GM18499 (cell line): ENCODE measurements around the gene MBLAC1.
A peak's percentile ranks its signal among the peaks of the same experiment; 100 is the strongest.
"Not testable (repeated sequence)": the region's sequence is repeated elsewhere in the genome, so short reads cannot be mapped to it uniquely, and the experiment has no call there.

Experiments used
- ATAC-seq: cut with Tn5 transposase; IDR thresholded peaks from one replicate; pipeline ENCODE4 v1.9.1; 2021; ENCODE audit warnings: moderate number of reproducible peaks; ENCODE audit not compliant: insufficient read depth, unreplicated experiment

The MBLAC1 gene

DNA sequence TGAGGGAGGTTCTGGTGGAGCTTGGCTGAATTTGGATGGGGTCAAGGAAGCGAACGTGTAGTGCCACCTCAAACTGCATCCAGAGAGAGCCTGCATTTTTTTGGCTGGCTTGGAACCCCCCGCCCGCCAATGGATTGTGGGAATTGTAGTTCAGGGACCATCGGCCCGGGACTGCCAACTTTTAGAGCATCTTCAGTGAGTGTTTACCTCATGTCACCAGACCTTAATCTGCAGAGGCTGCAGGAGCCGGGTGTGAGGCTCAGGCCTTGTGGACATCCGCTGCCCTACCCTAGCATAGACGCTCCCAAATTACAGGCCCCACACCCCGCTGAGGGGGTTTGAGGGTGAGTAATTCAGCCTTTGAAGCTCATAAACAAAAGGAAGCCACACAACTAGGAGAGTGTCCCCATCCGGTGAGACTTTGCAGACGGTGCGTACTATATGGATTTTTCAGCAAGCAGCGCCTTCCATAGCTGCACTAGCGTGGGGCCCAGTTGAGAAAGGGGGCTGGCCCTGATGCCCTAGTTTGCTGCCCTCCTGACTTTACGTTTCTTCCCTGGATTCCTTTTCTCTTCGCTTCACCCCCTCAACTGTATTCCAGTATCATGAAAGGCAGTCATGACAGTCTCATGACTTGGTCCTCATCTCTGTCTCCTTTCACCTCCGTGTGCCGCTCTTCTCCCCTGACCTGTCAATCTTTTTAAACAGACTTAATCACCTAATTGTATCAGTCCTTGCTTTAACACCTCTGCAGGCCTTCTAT lies 6.6 kb upstream of the MBLAC1 start:
- peak; percentile 21 for ATAC-seq

DNA sequence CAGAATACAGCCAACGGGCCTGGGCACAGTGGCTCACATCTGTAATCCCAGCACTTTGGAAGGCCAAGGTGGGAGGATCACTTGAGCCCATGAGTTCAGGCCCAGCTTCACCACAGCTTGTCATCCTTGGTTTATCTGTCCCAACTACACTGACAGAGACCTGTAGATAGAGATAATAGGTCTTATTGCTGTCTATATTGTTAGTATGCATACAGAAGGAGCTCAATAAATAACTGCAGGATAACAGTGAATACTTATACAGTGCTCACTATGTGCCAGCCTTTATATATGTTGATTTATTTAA lies 6.1 kb upstream of the MBLAC1 start:
- no peak for ATAC-seq

DNA sequence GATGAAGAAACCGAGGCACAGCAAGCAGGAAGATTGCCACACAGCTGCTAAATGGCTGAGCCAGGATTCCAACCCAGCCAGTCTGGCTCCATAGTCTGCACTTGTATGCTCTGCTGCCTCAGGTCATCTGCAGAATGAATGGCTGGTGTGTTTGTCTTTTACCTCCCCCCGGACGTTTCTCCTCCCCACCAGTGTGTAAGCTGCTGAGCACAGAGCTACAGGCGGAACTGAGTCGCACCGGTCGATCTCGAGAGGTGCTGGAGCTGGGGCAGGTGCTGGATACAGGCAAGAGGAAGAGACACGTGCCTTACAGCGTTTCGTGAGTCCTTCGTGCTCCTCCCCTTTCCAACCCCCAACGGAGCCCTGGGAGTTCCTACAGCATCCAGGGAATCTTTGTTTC lies 4.7 kb upstream of the MBLAC1 start:
- no peak for ATAC-seq

DNA sequence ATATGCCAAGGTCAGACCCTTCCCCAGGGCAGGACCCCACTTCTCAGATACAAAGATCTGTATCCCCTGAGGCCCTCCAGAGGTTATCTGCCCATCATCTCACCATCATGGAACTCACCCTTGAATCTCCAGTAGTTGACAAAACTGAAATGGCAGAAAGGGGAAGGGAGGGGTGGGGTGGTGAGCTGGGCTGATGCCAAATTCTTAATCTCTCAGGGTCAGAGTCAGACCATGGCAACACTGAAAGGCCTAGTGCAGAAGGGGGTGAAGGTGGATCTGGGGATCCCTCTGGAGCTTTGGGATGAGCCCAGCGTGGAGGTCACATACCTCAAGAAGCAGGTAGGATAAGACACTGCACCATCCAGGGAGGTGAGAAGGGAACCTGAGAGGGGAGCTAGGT lies 4.2 kb upstream of the MBLAC1 start:
- no peak for ATAC-seq

DNA sequence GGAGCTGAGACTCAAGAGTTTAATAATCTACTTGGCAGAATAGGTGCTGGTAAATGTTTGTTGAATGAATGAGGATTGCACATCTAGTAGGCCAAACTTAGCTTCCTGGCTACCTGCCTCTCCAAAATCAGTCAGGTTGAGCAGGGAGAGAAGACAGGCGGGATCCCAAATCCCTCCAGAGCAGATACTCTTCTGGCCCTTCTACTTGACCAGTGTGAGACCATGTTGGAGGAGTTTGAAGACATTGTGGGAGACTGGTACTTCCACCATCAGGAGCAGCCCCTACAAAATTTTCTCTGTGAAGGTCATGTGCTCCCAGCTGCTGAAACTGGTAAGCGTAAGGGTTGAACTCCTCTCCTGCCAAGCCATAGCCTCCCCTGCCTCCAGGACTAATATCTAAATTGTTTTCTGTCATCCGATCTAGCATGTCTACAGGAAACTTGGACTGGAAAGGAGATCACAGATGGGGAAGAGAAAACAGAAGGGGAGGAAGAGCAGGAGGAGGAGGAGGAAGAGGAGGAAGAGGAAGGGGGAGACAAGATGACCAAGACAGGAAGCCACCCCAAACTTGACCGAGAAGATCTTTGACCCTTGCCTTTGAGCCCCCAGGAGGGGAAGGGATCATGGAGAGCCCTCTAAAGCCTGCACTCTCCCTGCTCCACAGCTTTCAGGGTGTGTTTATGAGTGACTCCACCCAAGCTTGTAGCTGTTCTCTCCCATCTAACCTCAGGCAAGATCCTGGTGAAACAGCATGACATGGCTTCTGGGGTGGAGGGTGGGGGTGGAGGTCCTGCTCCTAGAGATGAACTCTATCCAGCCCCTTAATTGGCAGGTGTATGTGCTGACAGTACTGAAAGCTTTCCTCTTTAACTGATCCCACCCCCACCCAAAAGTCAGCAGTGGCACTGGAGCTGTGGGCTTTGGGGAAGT lies 2.2 kb upstream of the MBLAC1 start:
- no peak for ATAC-seq

DNA sequence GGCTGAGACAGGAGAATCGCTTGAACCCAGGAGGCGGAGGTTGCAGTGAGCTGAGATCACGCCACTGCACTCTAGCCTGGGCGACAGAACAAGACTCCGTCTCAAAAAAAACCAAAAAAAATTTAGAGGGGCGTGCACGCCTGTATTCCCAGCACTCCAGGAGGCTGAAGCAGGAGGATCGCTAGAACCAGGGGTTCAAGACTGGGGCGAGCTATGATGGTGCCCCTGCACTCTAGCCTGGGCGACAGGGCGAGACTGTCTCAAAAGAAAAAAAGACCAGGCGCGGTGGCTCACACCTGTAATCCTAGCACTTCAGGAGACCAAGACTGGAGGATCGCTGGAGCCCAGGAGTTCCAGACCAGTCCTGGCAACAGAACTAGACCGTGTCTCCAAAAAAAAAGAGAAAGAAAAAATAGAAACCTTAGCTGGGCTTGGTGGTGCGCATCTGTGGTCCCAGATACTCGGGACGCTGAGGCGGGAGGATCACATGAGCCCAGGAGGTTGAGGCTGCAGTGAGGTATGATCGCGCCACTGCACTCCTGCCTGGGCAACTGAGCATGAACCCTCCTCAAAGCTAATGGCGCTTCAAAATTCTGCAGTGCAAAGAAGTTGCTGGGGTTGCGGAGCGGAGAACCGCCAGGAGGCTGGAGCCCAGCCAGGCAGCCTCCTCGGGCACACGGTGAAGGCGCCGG lies 382 bp upstream of the MBLAC1 start:
- ATAC-seq: no peak

DNA sequence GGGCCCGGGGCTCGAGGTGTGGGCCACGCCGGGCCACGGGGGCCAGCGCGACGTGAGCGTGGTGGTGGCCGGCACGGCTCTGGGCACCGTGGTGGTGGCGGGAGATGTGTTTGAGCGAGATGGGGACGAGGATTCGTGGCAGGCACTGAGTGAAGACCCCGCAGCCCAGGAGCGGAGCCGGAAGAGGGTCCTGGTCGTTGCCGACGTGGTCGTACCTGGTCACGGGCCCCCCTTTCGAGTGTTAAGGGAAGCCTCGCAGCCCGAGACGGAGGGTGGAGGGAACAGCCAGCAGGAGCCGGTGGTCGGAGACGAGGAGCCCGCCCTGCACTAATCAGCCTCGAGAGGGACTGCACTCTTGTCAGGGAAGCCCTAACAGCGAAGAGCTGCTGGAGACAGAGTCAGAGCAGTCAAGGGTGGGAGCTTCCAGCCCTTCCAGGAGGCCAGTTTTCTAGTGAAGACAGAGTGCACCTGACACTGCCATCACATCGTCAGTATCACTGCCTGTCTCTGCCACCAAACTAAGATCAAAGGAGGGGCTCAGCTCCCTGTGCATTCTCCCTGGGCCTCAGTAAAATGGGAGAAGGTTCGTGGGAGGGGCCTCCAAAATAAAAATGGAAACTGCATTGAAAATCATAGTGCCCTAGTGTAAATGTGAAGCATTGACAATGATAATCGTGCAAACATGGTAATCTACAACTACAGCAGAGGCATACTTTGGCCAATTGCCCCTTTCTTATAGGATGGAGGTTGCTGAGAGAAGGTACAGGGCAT lies 1.3 kb downstream of the MBLAC1 start:
- no peak for ATAC-seq

DNA sequence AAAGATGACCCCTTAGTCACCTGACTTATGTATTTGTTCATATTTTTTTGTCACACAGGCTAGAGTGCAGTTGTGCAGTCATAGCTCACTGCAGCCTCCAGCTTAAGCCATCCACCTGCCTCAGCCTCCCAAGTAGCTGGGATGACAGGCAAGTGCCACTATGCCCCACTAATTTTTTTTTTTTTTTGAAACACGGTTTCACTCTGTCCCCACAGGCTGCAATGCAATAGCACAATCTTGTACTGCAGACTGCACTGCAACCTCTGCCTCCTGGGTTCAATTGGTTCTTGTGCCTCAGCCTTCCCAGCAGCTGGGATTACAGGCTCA lies 1.8 kb downstream of the MBLAC1 start:
- no peak for ATAC-seq

DNA sequence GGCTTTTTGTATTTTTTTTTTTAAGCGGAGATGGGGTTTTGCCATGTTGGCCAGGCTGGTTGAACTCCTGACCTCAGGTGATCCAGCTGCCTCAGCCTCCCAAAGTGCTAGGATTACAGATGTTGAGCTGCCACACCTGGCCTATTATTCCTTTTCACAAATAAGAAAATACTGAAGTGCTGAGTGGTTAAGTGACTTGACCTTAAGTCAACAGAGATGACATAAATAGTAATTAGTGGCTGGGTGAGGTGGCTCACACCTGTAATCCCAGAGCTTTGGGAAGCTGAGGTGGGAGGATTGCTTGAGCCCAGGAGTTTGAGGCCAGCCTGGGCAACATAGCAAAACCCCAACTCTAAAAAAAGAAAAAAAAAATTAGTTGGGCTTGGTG lies 3.4 kb downstream of the MBLAC1 start:
- ATAC-seq: not testable (repeated sequence)

DNA sequence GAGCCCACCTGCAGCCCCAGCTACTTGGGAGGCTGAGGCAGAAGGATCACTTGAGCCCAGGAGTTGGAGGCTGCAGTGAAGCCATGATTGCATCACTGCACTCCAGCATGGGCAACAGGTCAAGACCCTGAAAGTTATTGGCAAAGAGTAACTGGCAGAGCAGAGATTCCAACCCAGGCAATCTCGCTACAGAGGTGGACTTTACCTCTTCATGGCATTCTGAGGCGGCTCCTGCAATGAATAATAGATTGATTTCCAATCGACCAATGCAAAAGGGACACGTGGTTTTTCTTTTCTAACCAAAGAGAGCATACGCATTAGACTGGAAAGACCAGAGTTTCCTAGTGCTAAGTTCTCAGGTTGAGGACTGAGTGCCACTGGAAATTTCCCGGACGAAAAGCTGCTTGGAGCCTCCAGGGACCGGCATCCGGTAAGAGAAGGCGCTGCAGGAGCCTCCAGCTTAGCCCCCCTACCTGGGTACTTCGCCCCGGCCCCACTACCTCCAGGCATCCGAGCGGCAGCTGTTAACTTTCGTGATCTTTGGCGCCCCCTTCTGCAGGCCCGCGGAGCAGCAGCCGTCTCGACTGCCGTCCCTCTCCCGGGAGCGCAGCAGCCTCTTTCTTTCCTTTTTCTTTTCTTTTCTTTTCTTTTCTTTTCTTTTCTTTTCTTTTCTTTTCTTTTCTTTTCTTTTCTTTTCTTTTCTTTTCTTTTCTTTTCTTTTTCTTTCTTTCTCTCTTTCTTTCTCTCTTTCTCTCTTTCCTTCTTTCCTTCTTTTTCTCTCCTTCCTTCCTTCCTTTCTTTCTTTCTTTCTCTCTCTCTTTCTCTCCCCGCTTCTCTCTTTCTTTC lies 4.1 kb downstream of the MBLAC1 start:
- ATAC-seq: no peak

DNA sequence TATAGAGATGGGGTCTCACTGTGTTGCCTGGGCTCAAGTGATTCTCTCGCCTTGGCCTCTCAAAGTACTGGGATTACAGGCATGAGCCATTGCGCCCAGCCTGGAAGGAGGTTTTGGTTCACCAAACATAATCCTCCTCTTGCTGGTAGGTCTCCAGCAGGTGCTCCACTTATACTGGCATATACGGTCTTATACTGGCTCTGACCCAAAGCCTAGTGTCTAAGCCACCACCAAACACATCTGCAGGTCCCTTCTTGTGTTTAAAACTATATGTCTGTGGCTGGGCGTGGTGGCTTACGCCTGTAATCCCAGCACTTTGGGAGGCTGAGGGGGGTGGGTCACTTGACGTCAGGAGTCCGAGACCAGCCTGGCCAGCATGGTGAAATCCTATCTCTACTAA lies 5.4 kb downstream of the MBLAC1 start:
- no peak for ATAC-seq

DNA sequence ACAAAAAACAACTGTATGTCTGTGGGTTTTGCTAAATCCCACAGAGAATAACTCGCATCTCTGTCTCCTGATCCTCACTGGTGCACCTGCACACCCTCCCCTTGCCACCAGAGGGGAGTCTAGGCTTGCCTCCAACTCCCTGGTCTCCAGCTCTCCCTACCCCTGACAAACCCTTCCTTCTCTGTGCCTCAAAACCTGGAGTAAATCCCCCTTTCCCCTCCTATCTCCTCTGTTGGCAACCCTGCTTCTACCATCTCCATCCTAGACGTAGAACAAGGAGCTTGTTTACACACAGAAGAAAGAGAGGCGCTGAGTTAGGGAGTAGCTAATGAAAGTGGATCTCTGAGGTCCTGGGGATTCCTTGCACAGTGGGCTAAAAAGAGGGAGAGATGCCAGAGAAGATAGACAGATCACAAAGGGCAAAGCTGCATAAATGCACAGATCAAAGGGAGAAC lies 6.0 kb downstream of the MBLAC1 start:
- ATAC-seq: no peak

DNA sequence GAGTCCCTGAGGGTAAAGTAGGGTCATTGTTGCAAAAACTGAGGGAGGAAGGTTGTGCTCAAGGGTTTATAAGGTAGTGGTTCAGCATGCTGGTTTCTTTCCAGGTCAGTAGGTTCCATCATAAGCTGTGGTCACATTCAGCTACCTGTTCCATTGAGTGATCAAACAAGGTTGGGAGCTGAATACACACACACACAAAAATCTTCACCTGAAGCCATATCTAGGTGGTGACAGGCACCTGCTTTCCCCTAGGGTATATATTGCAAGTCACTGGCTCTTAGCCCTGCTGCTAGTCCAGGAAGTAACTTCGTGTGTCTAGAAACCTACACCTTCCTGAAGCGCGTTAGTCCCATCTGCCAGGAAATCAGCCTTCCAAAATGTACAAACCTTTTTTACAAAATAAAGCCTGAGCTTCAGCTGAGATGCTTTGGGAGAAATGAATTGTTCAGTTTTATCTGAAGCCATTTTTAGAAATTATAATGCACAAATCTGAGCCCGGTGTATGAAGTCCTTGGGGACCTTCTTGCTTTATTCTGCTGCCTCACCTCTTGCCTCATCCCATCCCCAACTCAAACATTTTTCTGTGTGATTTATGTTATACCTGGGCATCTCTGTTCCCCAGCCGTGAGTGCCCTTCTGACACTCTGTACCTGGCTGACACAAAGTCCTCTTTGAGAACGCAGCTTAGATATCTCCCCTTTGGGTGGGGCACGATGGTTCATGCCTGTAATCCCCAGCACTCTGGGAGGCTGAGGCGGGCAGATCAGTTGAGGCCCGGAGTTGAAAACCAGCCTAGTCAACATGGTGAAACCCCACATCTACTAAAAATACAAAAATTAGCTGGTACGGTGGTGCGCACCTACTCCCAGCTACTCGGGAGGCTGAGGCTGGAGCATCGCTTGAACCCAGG lies 11.3 kb downstream of the MBLAC1 start:
- ATAC-seq: no peak

DNA sequence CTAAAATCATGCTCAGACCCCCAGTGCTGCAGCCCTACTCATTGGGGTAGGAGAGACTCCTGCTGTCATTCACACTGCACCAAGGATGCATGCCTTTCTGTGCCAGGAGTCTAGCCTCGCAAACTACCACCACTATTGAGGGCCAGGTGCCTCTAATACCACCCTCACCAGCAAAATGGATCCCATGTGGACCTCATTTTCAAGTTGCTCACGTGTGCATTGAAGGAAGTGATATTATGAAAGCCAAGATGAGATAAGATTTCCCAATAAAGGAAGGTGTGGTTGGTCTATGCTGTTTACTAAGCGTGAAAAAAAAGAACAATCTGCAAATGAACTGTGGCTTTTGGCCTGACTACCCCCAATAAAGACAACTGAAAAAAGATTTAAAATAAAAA lies 14.8 kb downstream of the MBLAC1 start:
- ATAC-seq: no peak

DNA sequence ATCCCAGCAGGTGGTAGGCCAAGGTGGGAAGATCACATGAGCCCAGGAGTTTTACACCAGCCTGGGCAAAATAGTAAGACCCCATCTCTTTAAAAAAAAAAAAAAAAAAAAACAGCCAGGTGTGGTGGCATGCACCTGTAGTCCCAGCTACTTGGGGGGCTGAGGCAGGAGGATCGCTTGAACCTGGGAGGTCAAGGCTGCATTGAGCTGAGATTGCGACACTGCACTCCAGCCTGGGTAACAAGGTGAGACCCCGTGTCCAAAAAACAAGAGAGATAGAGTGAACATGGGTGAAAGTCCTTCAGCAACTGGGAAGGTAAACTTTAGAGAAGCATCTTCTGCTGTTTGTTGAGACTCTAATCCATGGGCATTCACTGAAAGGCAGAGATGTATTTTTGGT lies 15.7 kb downstream of the MBLAC1 start:
- ATAC-seq: no peak

DNA sequence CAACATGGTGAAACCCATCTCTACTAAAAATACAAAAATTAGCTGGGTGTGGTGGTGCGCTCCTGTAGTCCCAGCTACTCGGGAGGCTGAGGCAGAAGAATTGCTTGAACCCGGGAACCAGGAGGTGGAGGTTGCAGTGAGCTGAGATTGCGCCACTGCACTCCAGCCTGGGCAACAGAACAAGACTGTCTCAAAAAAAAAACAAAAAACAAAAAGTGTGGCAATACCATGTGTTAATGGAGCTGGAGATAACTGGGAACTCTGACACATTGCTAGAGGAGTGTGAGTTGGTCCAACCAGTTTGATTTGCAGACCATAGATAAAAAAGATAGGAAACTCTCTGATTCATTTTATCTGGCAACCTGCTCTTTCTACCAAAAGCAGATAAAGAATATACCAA lies 19.6 kb downstream of the MBLAC1 start:
- ATAC-seq: not testable (repeated sequence)

DNA sequence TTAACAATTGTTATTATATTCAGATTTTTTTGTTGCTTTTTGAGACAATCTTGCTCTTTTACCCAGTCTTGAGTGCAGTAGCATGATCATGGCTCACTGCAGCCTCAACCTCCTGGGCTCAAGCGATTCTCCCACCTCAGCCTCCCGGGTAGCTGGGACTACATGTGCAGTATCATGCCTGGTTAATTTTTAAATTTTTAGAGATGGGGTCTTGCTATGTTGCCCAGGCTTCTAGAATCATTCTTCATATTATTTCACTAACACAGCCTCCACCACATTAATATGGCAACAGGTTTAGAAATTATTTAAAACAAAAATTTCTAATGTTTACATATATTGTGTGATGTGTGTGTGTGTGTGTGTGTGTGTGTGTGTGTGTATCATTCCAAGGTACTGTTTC lies 20.5 kb downstream of the MBLAC1 start:
- no peak for ATAC-seq

DNA sequence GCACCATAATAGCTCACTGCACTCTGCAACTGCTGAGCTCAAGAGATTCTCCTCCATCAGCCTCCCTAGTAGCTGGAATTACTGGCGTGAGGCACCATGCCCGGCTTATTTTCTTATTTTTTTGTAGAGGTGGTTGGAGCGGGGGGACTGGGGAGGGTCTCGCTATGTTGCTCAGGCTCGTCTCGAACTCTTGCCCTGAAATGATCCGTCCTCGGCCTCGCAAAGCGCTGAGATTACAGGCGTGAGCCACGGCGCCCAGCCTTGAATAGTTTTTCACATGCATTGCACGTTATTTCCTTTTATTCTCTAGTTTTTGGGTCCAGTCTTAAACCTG lies 21.4 kb downstream of the MBLAC1 start:
- no peak for ATAC-seq
